ENCODE data around the gene SRRM5.
"Not testable (repeated sequence)": the region's sequence is repeated elsewhere in the genome, so short reads cannot be mapped to it uniquely, and the experiment has no call there.

The SRRM5 gene

GRCh38 chr19:43639519-43640423 lies 27.9 kb downstream of the SRRM5 start, which contains the start of gene CADM4:
TSS of gene CADM4 (minus strand) at chr19:43639850. CDS start at chr19:43639790, 60 bp downstream.
- DNase-seq = no peak

GRCh38 chr19:43640424-43640757 lies 28.5 kb downstream of the SRRM5 start:
- DNase-seq = no peak

- DNase-seq = no peak
These were observed 29.4 kb downstream of the SRRM5 start for GRCh38 chr19:43641333-43641732.

GRCh38 chr19:43642531-43642930 lies 30.6 kb downstream of the SRRM5 start:
- DNase-seq = no peak

GRCh38 chr19:43643326-43643725 lies 31.4 kb downstream of the SRRM5 start:
- no peak for DNase-seq

GRCh38 chr19:43644181-43644580 lies 32.3 kb downstream of the SRRM5 start:
- DNase-seq = no peak

GRCh38 chr19:43648633-43649032 lies 36.7 kb downstream of the SRRM5 start:
- DNase-seq = no peak

GRCh38 chr19:43649514-43649913 lies 37.6 kb downstream of the SRRM5 start:
- DNase-seq = no peak

- DNase-seq = not testable (repeated sequence)
These were observed 38.4 kb downstream of the SRRM5 start for GRCh38 chr19:43650276-43650675.

- peak in 1 of 2 experiments; percentile 66 for DNase-seq
These were observed 40.1 kb downstream of the SRRM5 start for GRCh38 chr19:43651758-43652545.

- no peak for DNase-seq
These were observed 40.6 kb downstream of the SRRM5 start for GRCh38 chr19:43652546-43652874.

GRCh38 chr19:43656436-43656835 lies 44.5 kb downstream of the SRRM5 start:
- no peak for DNase-seq

GRCh38 chr19:43658001-43658400 lies 46.1 kb downstream of the SRRM5 start:
- no peak for DNase-seq

- no peak for DNase-seq
These were observed 46.6 kb downstream of the SRRM5 start for GRCh38 chr19:43658494-43658893.

- DNase-seq = no peak
These were observed 48.5 kb downstream of the SRRM5 start for GRCh38 chr19:43660301-43660970.

GRCh38 chr19:43660971-43661360 lies 49.1 kb downstream of the SRRM5 start:
- DNase-seq = no peak

GRCh38 chr19:43662487-43662886 lies 50.6 kb downstream of the SRRM5 start:
- DNase-seq = no peak

- DNase-seq = no peak
These were observed 52.1 kb downstream of the SRRM5 start for GRCh38 chr19:43664018-43664417.

All from cerebellar nuclear complex (tissue), 1 donor.